HepG2 (cell line): ENCODE measurements around the gene PYDC2. TPM values are rescaled to one million over a fixed set of nuclear protein-coding genes. Genes with fewer than 3 reads are reported as not detected.
A peak's percentile ranks its signal among the peaks of the same experiment; 100 is the strongest.

ENCODE experiments used
- ATAC-seq: fragments of 200-7000 bp; cut with Tn5 transposase; 3 replicates; pipeline ENCODE4 v1.9.1; 2020; ENCODE audit warnings: mild to moderate bottlenecking, moderate library complexity
- BruUV-seq: library from RNA; stranded (reverse); fragments of 400-500 nt; replicated peaks from 2 replicates; lab custom pipeline; 2021; lab: Mats Ljungman, UMichigan
- CTCF ChIA-PET: fragments of 300-600 bp; formaldehyde crosslinking; extraction: SDS; loops from one replicate; lab custom pipeline; 2021; ENCODE audit warnings: low total read pairs, inconsistent platforms, low intra/inter-chr PET ratio; lab: Yijun Ruan, JAX
- POLR2A ChIA-PET: fragments of 350-600 bp; sonication (Branson Sonifier 250); formaldehyde crosslinking; loops from one replicate; lab custom pipeline; 2020; ENCODE audit warnings: antibody characterized with exemption, inconsistent platforms; lab: Yijun Ruan, JAX
- DNase-seq: peaks from one replicate; pipeline ENCODE4 v3.0.0-alpha.2; 2015; ENCODE audit warnings: low spot score
- FAIRE-seq: peaks from 3 replicates; lab custom pipeline; 2011; peaks lifted over from hg19 to GRCh38; lab: Jason Lieb, UNC
- H2AFZ ChIP-seq: one replicate; pipeline ENCODE4 v1.6.1; 2011; ENCODE audit warnings: low read length, inconsistent platforms
- H3K27ac ChIP-seq: fragments of 300-600 bp; 3 replicates; pipeline ENCODE4 v1.8.0; 2011; ENCODE audit warnings: mixed run types, mild to moderate bottlenecking, mixed read lengths, low read length, inconsistent platforms; ENCODE audit not compliant: insufficient read depth; ENCODE audit errors: extremely low read length
- H3K27me3 ChIP-seq, 2 experiments: fragments of 200-600 bp in 1 of 2; 2 replicates in 1 of 2; 3 replicates in 1 of 2; pipeline versions ENCODE4 v1.6.0 to v1.8.0; 2011; ENCODE audit warnings: low read length in 2 of 2, mild to moderate bottlenecking in 2 of 2, moderate library complexity in 2 of 2, inconsistent platforms in 1 of 2; ENCODE audit not compliant: insufficient read depth in 2 of 2, control insufficient read depth in 1 of 2
- H3K36me3 ChIP-seq, 2 experiments: fragments of 200-600 bp in 1 of 2; replicated peaks in 1 of 2; 2 replicates in 1 of 2; 3 replicates in 1 of 2; pipeline versions ENCODE4 v1.5.1 to v1.8.0; 2011; ENCODE audit warnings: low read length in 2 of 2, inconsistent platforms in 1 of 2; ENCODE audit not compliant: insufficient read depth in 2 of 2, control insufficient read depth in 1 of 2
- H3K4me1 ChIP-seq: 2 replicates; pipeline ENCODE4 v1.5.1; 2012; ENCODE audit warnings: low read length, inconsistent platforms; ENCODE audit not compliant: insufficient read depth
- H3K4me2 ChIP-seq: 2 replicates; pipeline ENCODE4 v1.6.0; 2011; ENCODE audit warnings: low read depth, low read length, inconsistent platforms
- H3K4me3 ChIP-seq, 3 experiments: fragments of 200-600 bp in 1 of 3; sonication (generic), shearing (Covaris generic) in 1 of 3; replicated peaks in 1 of 3; 2 replicates each; pipeline ENCODE4 v1.5.1; 2011 to 2016; ENCODE audit warnings: low read length in 3 of 3, inconsistent platforms in 2 of 3, low read depth in 2 of 3, mild to moderate bottlenecking in 2 of 3, control low read depth in 1 of 3, mixed read lengths in 1 of 3; ENCODE audit not compliant: insufficient read depth in 1 of 3
- H3K79me2 ChIP-seq: one replicate; pipeline ENCODE4 v1.6.1; 2011; ENCODE audit warnings: low read length, inconsistent platforms; ENCODE audit not compliant: insufficient read depth
- H3K9ac ChIP-seq: 2 replicates; pipeline ENCODE4 v1.6.0; 2011; ENCODE audit warnings: mild to moderate bottlenecking, low read depth, low read length, inconsistent platforms; ENCODE audit not compliant: insufficient read depth
- H3K9me3 ChIP-seq: 2 replicates; pipeline ENCODE4 v1.5.1; 2012; ENCODE audit warnings: mild to moderate bottlenecking, low read length
- H4K20me1 ChIP-seq: 2 replicates; pipeline ENCODE4 v1.6.0; 2011; ENCODE audit warnings: inconsistent platforms, mild to moderate bottlenecking, low read length, moderate library complexity; ENCODE audit not compliant: insufficient read depth
- ARID2 ChIP-seq: sonication (generic); formaldehyde crosslinking; IDR thresholded peaks from 2 replicates; pipeline ENCODE4 v1.8.1; 2022; ENCODE audit warnings: mild to moderate bottlenecking, missing genetic modification reagents, borderline replicate concordance
- FIP1L1 ChIP-seq: fragments of 200-400 bp; formaldehyde crosslinking; IDR thresholded peaks from 2 replicates; pipeline ENCODE4 v1.6.1; 2018; ENCODE audit warnings: low read depth, mild to moderate bottlenecking, low read length, moderate library complexity, borderline replicate concordance; ENCODE audit not compliant: insufficient read depth
- ISX ChIP-seq: sonication (generic); formaldehyde crosslinking; conservative IDR thresholded peaks from 2 replicates; pipeline ENCODE4 v1.5.0; 2020; ENCODE audit warnings: missing genetic modification reagents
- NCOA2 ChIP-seq: sonication (generic); formaldehyde crosslinking; IDR thresholded peaks from 2 replicates; pipeline ENCODE4 v1.8.0; 2022; ENCODE audit warnings: inconsistent platforms
- NR2F1 ChIP-seq, 2 experiments: fragments of 450-650 bp in 1 of 2; formaldehyde crosslinking in 1 of 2; IDR thresholded peaks; 2 replicates each; pipeline versions ENCODE4 v1.5.0 to v1.6.1; 2016 to 2020; ENCODE audit warnings: mild to moderate bottlenecking in 1 of 2, missing compliant biosample characterization in 1 of 2, missing genetic modification reagents in 1 of 2, moderate library complexity in 1 of 2
- NR3C1 ChIP-seq: sonication (generic); formaldehyde crosslinking; IDR thresholded peaks from 2 replicates; pipeline ENCODE4 v1.4.0; 2020; ENCODE audit warnings: missing genetic modification reagents
- RARA ChIP-seq: IDR thresholded peaks from 2 replicates; pipeline ENCODE4 v1.6.1; 2016; ENCODE audit warnings: missing genetic modification reagents, missing compliant biosample characterization
- RORA ChIP-seq: sonication (generic); formaldehyde crosslinking; IDR thresholded peaks from 2 replicates; pipeline ENCODE4 v1.5.0; 2020; ENCODE audit warnings: mild to moderate bottlenecking, missing genetic modification reagents, moderate library complexity
- SALL2 ChIP-seq: sonication (generic); formaldehyde crosslinking; IDR thresholded peaks from 2 replicates; pipeline ENCODE4 v1.8.1; 2023; ENCODE audit warnings: mild to moderate bottlenecking, missing genetic modification reagents, inconsistent platforms
- ZBTB21 ChIP-seq: sonication (generic); formaldehyde crosslinking; IDR thresholded peaks from 2 replicates; pipeline ENCODE4 v1.4.0; 2020; ENCODE audit warnings: missing genetic modification reagents
- ZBTB46 ChIP-seq: sonication (generic); formaldehyde crosslinking; IDR thresholded peaks from 2 replicates; pipeline ENCODE4 v1.4.0; 2020; ENCODE audit warnings: mild to moderate bottlenecking, missing genetic modification reagents, borderline replicate concordance
- ZNF460 ChIP-seq: sonication (generic); formaldehyde crosslinking; IDR thresholded peaks from 2 replicates; pipeline ENCODE4 v1.5.1; 2020; ENCODE audit warnings: missing genetic modification reagents, mild to moderate bottlenecking, borderline replicate concordance
- ZNF543 ChIP-seq: sonication (generic); formaldehyde crosslinking; IDR thresholded peaks from 2 replicates; pipeline ENCODE4 v1.4.0; 2020; ENCODE audit warnings: mild to moderate bottlenecking, missing genetic modification reagents
- ZNF772 ChIP-seq: sonication (generic); formaldehyde crosslinking; IDR thresholded peaks from 2 replicates; pipeline ENCODE4 v1.5.0; 2020; ENCODE audit warnings: mild to moderate bottlenecking, missing genetic modification reagents
- WGBS: methylation state at CpG from one replicate; pipeline ENCODE4 v1.1.6; 2017; ENCODE audit warnings: low lambda C conversion rate; 5-methylcytosine and 5-hydroxymethylcytosine counted together
- in situ Hi-C: cut with HindIII; loops from 2 replicates; pipeline ENCODE4 v1.10.0; 2017; ENCODE audit warnings: low pct_unique_long_range_greater_than_20kb; ENCODE audit not compliant: extremely low pct_ligation_motif_present
- intact Hi-C: fragments of 100-400 bp; cut with micrococcal nuclease; formaldehyde crosslinking; loops from one replicate; pipeline ENCODE4 v1.10.0; 2022; ENCODE audit not compliant: unreplicated experiment
- polyA plus RNA-seq, 8 experiments: library from polyadenylated mRNA; depleted of rRNA in 3 of 8; stranded (reverse) in 7 of 8; unstranded in 1 of 8; fragments of >200 nt; fragmentation: Illumina TruSeq in 4 of 8; extraction: Trizol in 4 of 8; gene quantifications; 2 replicates each; pipeline versions ENCODE4 v1.2.1 to v1.2.3, GENCODE V29; 2011 to 2016; ENCODE audit warnings: low read depth in 4 of 8, missing spikeins in 1 of 8, mixed read lengths in 1 of 8; ENCODE audit not compliant: insufficient read depth in 1 of 8
- total RNA-seq, 5 experiments: library from RNA; depleted of rRNA; stranded (reverse); fragments of >200 nt; fragmentation: Illumina TruSeq; extraction: Trizol; gene quantifications; 2 replicates each; pipeline ENCODE4 v1.2.3, GENCODE V29; 2016; ENCODE audit warnings: low read depth in 1 of 5
- TF ChIP-seq, protein P1 (sequence below): sonication (generic); formaldehyde crosslinking; IDR thresholded peaks from 2 replicates; pipeline ENCODE4 v1.8.1; 2023; ENCODE audit warnings: mild to moderate bottlenecking, moderate library complexity, missing genetic modification reagents

The PYDC2 gene
- total and polyA plus RNA-seq, 2 of the 13 experiments (the other 11 are each of a cell fraction or from before 2014, with no cell fraction given): not detected

- ChIA-PET CTCF (no interaction called here), POLR2A (no interaction called here)
- Histone ChIP-seq H3K4me1 (peaks cover 23% of the 10 kb centered on the region), H3K27me3 (no peaks in the 10 kb centered on the region; a peak in 1 of 5 replicates), H3K9ac (no peak overlapping the region), H3K4me3 (no peak overlapping the region), H2AFZ (no peak overlapping the region), H3K4me2 (no peak overlapping the region), H3K9me3 (no peaks in the 10 kb centered on the region), H3K27ac (no peak overlapping the region), H4K20me1 (no peaks in the 10 kb centered on the region), H3K36me3 (no peaks in the 10 kb centered on the region), H3K79me2 (no peaks in the 10 kb centered on the region)
- DNase-seq (no peak), ATAC-seq (peak; percentile 28; the same call in 1 of the 3 replicates), FAIRE-seq (no peak)
- TF ChIP-seq FIP1L1 (no peak), RARA (CRISPR knock-in tag) (no peak), ARID2 (no peak), ZNF772 (CRISPR knock-in tag) (no peak), NCOA2 (CRISPR knock-in tag) (no peak), ZNF543 (no peak), RORA (CRISPR knock-in tag) (no peak), ZBTB46 (CRISPR knock-in tag) (no peak), NR3C1 (CRISPR knock-in tag) (no peak), SALL2 (CRISPR knock-in tag) (no peak), NR2F1 (CRISPR knock-in tag; IDR thresholded peaks at IDR 0.05) (no peak), ZBTB21 (CRISPR knock-in tag) (no peak), ISX (CRISPR knock-in tag) (no peak), ZNF460 (CRISPR knock-in tag) (no peak)
- TF ChIP-seq, protein P1, sequence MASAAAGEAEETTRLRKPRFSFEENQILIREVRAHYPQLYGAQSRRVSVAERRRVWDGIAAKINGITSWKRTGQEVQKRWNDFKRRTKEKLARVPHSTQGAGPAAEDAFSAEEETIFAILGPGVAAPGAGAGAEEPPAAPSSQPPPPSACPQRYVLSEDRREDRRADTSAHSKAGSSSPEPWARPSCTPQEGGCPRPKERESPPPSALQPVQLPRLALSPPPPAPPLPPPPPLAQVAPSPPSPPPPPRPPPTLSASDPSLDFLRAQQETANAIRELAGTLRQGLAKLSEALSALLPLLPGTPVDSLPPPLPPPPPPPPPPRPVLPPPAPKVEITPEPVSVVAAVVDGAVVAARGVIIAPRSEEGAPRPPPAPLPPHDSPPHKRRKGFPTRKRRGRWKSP (CRISPR knock-in tag): no peak
- no TSS peak for BruUV-seq
- 71% methylated on average over 1 of the region's 1 CpG for WGBS
- in situ Hi-C loops: no loop called here
- intact Hi-C loops: no loop called here
These were observed 26.9 kb upstream of the PYDC2 start for GRCh38 chr3:191434024-191434423.
